ENCODE results near the gene ZDHHC14. TPM values are rescaled to one million over a fixed set of nuclear protein-coding genes. Genes with fewer than 3 reads are reported as not detected.

The ZDHHC14 gene
- total and polyA plus RNA-seq, 2 of the 8 experiments (the other 6 are each of a cell fraction or from before 2014, with no cell fraction given), result 2.9 to 5.3 TPM

- Histone ChIP-seq H3K9me3 (ENCODE audit: insufficient read depth in 2 of 2, low read depth in 1 of 2, low read length in 1 of 2) (peaks cover 6 to 10% of the 10 kb centered on the region in 2 experiments; a peak in 1 of 4 replicates), H3K4ac (replicated peaks; ENCODE audit: insufficient read length, low read depth, low read length) (no peak overlapping the region), H3K27ac (ENCODE audit: low read depth, low read length) (no peak overlapping the region), H2AK5ac (ENCODE audit: low read depth, low read length) (no peak overlapping the region), H3K23me2 (ENCODE audit: low read depth, low read length) (no peaks in the 10 kb centered on the region; the same call in 1 of the 2 replicates), H3K18ac (ENCODE audit: extremely low read depth, low read length) (no peak overlapping the region), H3K14ac (ENCODE audit: insufficient read length) (no peak overlapping the region), H3K56ac (replicated peaks; ENCODE audit: insufficient read length, low read depth, low read length) (no peak overlapping the region), H3K79me1 (ENCODE audit: low read depth, low read length) (no peaks in the 10 kb centered on the region), H4K91ac (replicated peaks; ENCODE audit: insufficient read length, low read length) (no peak overlapping the region), H3K27me3 (replicated peaks in 1 of 4; ENCODE audit: control insufficient read depth in 3 of 4, extremely low read depth in 1 of 4, insufficient read depth in 3 of 4, low read length in 3 of 4) (no peaks in the 10 kb centered on the region; a peak in 1 of 7 replicates), H4K20me1 (replicated peaks in 1 of 2; ENCODE audit: control insufficient read depth in 1 of 2, insufficient read depth in 2 of 2, low read length in 2 of 2) (no peaks in the 10 kb centered on the region), H3K79me2 (ENCODE audit: control insufficient read depth in 1 of 2, insufficient read depth in 2 of 2, low read length in 2 of 2) (no peaks in the 10 kb centered on the region), H2BK12ac (ENCODE audit: low read depth, low read length) (no peak overlapping the region), H3K4me2 (ENCODE audit: insufficient read depth in 1 of 2, low read depth in 2 of 2, low read length in 2 of 2) (no peak overlapping the region), H3K9ac (replicated peaks in 1 of 4; ENCODE audit: extremely low read depth in 1 of 4, low read depth in 3 of 4, low read length in 3 of 4) (no peak overlapping the region), H2BK120ac (replicated peaks; ENCODE audit: low read depth, low read length) (no peak overlapping the region), H3K4me1 (replicated peaks in 1 of 4; ENCODE audit: control insufficient read depth in 3 of 4, insufficient read depth in 4 of 4, low read length in 3 of 4) (peaks cover 0 to 4% (median 0%) of the 10 kb centered on the region in 4 experiments; a peak in 1 of 7 replicates), H4K8ac (ENCODE audit: extremely low read depth, insufficient read depth, low read length) (no peak overlapping the region), H2AFZ (ENCODE audit: low read length) (no peak overlapping the region), H3K36me3 (ENCODE audit: control insufficient read depth in 2 of 4, insufficient read depth in 4 of 4, low read length in 3 of 4) (no peaks in the 10 kb centered on the region), H2BK20ac (ENCODE audit: low read length) (no peak overlapping the region), H3K4me3 (ENCODE audit: extremely low read depth in 1 of 4, insufficient read depth in 2 of 4, low read depth in 3 of 4, low read length in 4 of 4) (no peak overlapping the region), H4K5ac (ENCODE audit: insufficient read length, low read depth, low read length) (no peak overlapping the region), H3K23ac (ENCODE audit: insufficient read length) (no peak overlapping the region), H2BK5ac (ENCODE audit: low read depth, low read length) (no peak overlapping the region), H2BK15ac (ENCODE audit: low read length) (no peak overlapping the region)
- FAIRE-seq, result no peak
- WGBS, 2 experiments (ENCODE audit: extremely low coverage in 1 of 2, insufficient coverage in 1 of 2, insufficient read length in 1 of 2, insufficient replicate concordance in 2 of 2, low coverage in 1 of 2, low lambda C conversion rate in 2 of 2, missing lambda C conversion rate in 1 of 2), result 92% methylated on average over 7 of the region's 7 CpGs; no CpG with 5 or more reads in 1 of the 2 experiments
- no peak for DNase-seq (ENCODE audit: low read depth in 1 of 2, low spot score in 2 of 2)
- POLR2A ChIA-PET (ENCODE audit: partially characterized antibody), result no interaction called here
- CTCF ChIA-PET (ENCODE audit: partially characterized antibody), result no interaction called here
- TF ChIP-seq JUND (IDR thresholded peaks at IDR 0.05; ENCODE audit: low read length), result no peak
- no peak for TF ChIP-seq BCL11A (IDR thresholded peaks at IDR 0.05; ENCODE audit: low read depth in 2 of 2, low read length in 2 of 2)
- TF ChIP-seq SIRT6 (IDR thresholded peaks at IDR 0.05; ENCODE audit: low read length), result no peak
- TF ChIP-seq CBX8 (IDR thresholded peaks at IDR 0.05; ENCODE audit: borderline replicate concordance, low read depth, low read length), result no peak
- no peak for TF ChIP-seq KDM1A (IDR thresholded peaks at IDR 0.05; ENCODE audit: borderline replicate concordance, low read length)
- TF ChIP-seq PHF8 (conservative IDR thresholded peaks at IDR 0.05; ENCODE audit: low read depth, low read length), result no peak
- TF ChIP-seq, protein P1, sequence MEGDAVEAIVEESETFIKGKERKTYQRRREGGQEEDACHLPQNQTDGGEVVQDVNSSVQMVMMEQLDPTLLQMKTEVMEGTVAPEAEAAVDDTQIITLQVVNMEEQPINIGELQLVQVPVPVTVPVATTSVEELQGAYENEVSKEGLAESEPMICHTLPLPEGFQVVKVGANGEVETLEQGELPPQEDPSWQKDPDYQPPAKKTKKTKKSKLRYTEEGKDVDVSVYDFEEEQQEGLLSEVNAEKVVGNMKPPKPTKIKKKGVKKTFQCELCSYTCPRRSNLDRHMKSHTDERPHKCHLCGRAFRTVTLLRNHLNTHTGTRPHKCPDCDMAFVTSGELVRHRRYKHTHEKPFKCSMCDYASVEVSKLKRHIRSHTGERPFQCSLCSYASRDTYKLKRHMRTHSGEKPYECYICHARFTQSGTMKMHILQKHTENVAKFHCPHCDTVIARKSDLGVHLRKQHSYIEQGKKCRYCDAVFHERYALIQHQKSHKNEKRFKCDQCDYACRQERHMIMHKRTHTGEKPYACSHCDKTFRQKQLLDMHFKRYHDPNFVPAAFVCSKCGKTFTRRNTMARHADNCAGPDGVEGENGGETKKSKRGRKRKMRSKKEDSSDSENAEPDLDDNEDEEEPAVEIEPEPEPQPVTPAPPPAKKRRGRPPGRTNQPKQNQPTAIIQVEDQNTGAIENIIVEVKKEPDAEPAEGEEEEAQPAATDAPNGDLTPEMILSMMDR (IDR thresholded peaks at IDR 0.05; ENCODE audit: control extremely low read depth in 1 of 3, insufficient read depth in 1 of 3, low read depth in 1 of 3, low read length in 3 of 3), result no peak
- TF ChIP-seq CHD1 (IDR thresholded peaks at IDR 0.05; ENCODE audit: low read depth, low read length), result no peak
- no peak for TF ChIP-seq RAD21 (IDR thresholded peaks at IDR 0.05 in 1 of 2, conservative IDR thresholded peaks at IDR 0.05 in 1 of 2; ENCODE audit: low read depth in 2 of 2, low read length in 2 of 2)
- TF ChIP-seq BACH1 (IDR thresholded peaks at IDR 0.05; ENCODE audit: low read length), result no peak
- TF ChIP-seq RNF2 (IDR thresholded peaks at IDR 0.05; ENCODE audit: borderline replicate concordance, low read depth, low read length, missing control alignments, poor library complexity, severe bottlenecking), result no peak
Observed at GRCh38 chr6:157725836-157726235, 344.8 kb downstream of the ZDHHC14 start.
